Measurements from ENCODE around the gene GBA2. TPM values are rescaled to one million over a fixed set of nuclear protein-coding genes. Genes with fewer than 3 reads are reported as not detected.

Gene GBA2
- polyA plus RNA-seq, 4 donors = 62.5 to 131 (median 101) TPM

- DNase-seq (ENCODE audit: low read depth in 4 of 4, low spot score in 3 of 4) = no peak
Observed at GRCh38 chr9:35767458-35767857, 18.4 kb upstream of the GBA2 start.

DNA sequence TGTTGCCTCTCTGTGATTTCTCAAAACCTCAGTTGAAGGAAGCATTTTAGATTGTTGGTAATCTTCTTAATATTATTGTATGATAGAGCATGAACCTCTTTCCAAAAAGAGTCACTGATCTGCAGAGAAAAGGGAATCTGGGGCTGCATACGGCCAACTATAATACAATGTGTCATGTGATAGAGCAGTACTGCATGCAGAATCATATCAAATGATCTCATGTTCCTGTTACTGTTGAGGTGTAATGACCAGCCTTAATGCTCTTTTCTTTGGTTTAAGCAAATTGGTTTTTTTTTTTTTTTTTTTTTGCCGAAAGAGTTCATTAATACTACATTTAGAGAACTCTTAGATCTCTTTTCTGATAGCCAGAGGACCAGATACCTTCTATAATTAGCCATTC lies 18.0 kb upstream of the GBA2 start:
- no peak for DNase-seq (ENCODE audit: low read depth in 4 of 4, low spot score in 3 of 4)

- no peak for DNase-seq (ENCODE audit: low read depth in 4 of 4, low spot score in 3 of 4)
Observed at GRCh38 chr9:35763803-35764202, 14.8 kb upstream of the GBA2 start.

DNA sequence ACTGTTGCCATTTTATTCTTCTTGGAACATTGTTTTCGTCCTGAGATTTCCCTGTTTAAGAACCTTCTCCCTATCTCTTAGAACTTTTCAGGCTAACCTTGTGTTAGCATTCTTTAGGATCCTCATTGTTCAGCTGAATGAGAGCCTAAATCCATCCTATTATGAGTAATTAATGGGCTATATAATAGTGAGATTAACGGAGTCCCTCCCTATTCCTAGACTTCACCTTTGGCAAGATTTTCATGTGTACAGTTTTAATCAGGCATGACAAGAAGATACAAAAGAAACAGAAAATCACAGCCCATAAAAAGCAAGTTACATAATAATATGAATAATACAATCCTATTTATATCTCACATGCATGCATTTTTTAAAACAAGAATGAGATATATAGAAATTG lies 14.2 kb upstream of the GBA2 start:
- no peak for DNase-seq (ENCODE audit: low read depth in 4 of 4, low spot score in 3 of 4)

DNA sequence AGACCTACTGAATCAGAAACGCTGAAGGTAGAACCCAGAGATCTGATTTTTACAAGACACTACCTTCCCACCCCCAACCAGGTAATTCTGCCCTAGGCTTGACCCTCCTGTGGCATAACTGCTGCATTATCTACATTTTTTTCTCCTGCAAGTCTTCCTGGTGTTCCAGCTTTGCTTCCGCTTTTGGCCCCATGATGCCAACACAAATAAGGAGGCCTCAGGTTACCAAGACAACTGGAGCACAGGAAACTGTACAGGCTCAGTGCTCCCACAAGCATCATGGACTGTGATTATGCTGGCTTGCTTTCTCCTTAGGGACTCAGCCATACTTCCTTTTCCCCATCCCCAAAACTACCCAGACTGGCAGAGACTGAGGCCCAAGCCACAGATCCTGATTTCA lies 11.6 kb upstream of the GBA2 start:
- DNase-seq (ENCODE audit: low read depth in 4 of 4, low spot score in 3 of 4) = no peak

GRCh38 chr9:35759795-35760194 lies 10.8 kb upstream of the GBA2 start:
- no peak for DNase-seq (ENCODE audit: low read depth in 4 of 4, low spot score in 3 of 4)

DNA sequence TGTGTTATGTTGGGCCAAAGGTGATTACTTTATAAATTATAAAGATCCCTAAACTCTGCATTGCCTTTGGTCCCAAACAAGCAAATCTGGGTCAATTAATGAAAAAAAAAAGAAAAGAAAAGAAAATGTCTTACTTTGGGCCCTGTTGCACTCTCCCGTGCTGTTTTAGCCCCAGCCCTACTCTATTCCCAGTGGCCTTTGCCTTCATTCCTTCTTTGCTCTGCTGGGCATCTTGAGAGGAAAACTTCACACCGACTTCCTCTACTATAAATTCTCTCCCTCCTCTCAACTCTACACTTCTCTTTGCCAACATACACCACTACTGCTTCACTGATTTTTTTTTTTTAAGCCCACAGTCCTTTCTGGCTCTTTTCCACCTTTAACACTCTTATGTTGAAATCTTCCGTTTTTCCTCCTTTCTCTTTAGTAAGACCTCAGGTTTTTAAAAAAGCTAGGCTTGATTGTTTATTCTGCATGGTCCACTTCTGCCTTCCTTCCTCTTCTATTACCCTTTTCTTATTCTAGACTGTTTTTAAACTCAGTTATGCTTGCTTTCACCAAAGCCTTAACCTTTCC lies 9.5 kb upstream of the GBA2 start:
- DNase-seq (ENCODE audit: low read depth in 4 of 4, low spot score in 3 of 4) = no peak

GRCh38 chr9:35757892-35758275 lies 8.9 kb upstream of the GBA2 start:
- no peak for DNase-seq (ENCODE audit: low read depth in 4 of 4, low spot score in 3 of 4)

DNA sequence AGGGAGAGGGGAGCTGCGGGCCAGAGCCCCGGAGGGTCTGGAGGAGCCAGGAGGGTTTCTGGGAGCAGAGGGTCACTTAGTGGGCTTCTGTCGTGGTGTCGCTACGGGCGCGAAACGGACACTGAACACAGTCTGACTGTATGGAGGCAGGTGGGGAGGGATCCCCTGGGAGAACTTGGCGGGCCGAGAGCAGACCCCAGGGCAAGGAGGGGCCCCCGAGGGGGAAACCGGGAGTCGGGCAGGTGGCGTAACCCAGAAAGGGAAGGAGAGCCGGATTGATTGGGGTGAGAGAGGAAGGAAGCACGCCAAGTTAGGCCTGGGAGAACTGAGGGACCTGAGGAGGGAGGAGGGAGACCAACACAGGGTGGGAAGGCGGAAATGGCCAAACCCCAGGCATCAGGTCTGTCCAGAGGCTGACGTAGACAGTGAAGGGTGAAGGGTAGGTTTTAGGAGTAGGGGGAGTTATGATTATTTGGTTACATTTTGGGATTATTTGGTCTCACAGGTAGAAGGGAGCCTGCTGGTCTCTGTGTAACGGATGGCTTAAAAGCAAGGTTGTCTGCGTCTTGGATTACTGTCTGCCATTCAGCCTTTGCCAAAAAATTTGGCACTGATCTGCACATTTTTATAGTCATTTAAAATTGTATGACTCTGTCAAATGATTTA lies 8.3 kb upstream of the GBA2 start:
- no peak for DNase-seq (ENCODE audit: low read depth in 4 of 4, low spot score in 3 of 4)

DNA sequence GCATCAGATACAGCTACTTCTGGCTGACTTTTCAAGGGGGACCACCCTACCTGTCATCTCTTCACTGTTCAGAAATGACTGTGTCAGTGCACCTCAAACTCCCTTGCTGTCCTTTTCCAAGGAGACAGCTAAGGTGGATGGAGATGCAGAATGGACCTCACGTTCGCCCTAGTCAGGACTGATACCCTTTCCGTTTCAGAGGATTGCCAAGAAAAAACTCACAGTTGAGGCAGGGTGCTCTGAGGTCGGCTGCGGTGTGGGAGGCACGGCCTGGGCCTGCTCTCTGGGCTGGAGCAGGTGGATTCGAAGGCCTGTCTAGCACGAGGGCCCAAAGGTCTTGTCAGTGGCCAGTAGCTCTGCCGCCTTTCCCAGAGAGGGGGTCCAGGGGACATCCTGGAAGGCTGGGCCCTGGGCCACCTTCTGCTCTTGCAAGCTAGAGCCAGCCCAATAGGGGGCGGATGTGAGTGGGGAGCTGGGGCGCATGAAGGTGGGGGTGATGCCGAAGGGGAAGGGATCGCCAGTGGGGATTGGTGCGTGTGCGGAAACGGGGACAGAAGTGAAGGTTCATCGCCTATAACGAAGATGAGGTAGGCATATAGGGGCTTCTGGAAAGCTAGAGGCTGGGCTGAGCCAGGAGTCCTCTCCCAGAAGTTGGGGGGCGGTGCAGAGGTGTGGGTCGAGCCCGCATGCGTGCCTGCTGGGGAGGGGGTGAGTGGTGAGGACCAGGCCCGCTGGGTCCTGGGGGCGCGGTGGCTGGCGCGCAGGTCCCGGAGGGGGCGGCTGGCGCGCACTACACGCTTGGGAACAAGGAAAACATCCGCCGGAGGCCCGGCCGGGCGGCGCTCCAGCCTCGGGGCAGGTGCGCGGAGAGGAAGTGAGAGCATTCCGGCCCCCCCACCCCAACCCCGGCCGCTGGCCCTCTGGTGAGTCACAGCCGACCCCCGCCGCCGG lies 7.5 kb upstream of the GBA2 start:
- peak in 1 of 4 donors; percentile 51 for DNase-seq (ENCODE audit: low read depth in 4 of 4, low spot score in 3 of 4)

DNA sequence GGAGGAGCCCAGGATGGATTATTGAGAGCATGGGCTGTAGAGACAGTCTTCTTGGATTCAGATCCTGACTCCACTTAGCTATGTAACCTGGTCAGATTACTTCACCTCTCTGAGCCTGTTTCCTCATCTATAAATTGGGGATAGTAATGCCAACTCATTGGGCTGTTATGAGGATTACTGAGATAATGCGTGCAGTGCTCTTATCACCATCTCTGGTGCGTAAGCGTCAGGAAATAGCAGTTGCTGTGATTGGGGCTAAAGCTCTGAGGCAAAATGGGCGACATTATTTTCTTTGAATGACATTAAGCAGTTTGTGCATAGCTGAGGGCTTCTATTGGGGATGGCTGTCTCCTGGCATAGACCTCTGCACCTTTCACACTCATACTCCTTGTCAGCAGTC lies 6.0 kb upstream of the GBA2 start:
- DNase-seq (ENCODE audit: low read depth in 4 of 4, low spot score in 3 of 4) = no peak

DNA sequence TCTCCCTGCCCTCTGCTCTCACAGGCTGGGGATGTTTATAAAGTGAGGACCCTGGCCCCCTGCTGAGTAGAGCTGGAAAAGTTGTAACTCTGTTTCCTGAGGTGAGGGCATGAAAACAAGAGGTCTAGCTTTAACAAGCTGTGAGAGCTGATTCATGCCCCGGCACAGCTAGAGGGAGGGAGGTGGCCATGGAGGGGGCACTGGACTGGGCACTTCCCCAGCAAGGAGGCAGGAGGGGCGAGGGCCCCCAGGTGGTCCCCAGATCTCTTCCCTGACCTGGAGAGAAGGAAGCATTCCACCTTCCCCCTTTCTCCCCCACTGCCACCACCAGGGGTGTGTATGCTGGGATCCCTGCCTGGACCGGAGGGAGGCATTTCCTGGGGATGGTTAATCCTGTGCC lies 5.2 kb upstream of the GBA2 start, which contains the start of gene MSMP:
Gene MSMP (minus strand): TSS at position 13 of the 400 bp plus-strand sequence. CDS start 147 bp downstream, outside the sequence.
- DNase-seq (ENCODE audit: low read depth in 4 of 4, low spot score in 3 of 4) = no peak

DNA sequence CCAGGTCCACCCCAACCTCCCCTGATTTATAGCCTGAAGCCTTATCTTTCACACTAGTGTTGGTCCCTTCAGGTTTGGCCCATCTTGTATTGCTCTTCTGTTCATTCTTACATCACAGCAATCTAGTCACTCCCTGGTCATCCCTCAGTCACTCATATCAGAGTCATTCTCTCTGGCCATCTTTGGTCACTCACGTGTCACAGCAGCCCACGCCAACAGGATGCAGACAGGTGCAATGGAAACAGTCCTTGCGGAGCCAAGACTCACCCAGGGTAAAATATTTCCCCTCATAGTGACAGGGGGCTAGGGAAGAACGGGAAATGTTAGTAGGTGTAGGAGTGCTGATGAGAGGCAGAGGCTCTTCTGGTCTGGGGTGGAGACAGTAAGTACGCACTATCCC lies 4.4 kb upstream of the GBA2 start:
- DNase-seq (ENCODE audit: low read depth in 4 of 4, low spot score in 3 of 4) = no peak

DNA sequence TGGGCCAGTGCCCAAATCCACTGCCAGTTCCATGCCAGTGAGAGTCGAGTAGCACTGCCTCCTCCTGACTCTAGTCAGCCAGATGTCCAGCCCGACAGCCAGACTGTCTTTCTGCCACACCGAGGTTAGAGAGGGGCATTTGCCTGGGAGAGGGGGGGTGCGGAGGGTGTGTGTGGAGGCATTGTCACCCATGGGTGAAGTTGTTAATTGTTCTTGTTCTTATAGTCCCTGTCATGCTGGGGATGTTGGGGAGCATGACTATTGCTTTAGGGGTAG lies 1.2 kb upstream of the GBA2 start:
- no peak for DNase-seq (ENCODE audit: low read depth in 4 of 4, low spot score in 3 of 4)

DNA sequence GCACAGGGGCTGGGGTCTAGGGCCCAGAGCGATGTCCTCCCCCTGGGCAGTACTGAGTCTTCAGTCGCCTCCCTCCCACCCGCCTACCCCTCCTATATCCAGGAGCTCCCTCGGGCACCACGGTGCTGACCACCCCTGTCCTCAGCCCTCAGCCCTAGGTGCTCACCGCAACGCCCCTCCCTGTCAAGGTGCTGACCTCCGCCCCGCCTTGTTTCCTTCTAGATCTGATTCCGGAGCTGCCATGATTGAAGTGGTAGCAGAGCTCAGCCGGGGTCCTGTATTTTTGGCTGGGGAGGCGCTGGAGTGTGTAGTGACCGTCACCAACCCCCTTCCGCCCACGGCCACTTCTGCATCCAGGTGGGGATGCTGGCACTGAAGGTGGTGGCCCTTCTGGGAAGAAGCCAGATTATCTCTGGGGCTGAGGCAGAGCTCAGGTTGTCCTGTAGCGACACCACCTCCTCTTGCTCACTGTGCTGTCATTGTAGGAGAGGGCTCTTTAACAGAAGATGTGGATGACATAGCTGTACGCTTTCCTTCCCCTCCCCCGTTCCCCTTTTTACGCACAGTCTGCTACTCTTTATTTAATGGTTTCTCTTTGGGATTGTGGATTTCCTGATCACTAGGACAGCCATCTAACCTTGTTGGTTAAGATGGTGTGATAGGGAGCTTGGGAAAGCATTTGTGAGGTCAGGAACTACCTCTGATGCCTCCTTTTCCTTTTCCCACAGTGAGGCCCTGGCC lies 657 bp upstream of the GBA2 start:
- DNase-seq (ENCODE audit: low read depth in 4 of 4, low spot score in 3 of 4) = no peak

GRCh38 chr9:35748242-35748857 lies 678 bp downstream of the GBA2 start:
- no peak for DNase-seq (ENCODE audit: low read depth in 4 of 4, low spot score in 3 of 4)

DNA sequence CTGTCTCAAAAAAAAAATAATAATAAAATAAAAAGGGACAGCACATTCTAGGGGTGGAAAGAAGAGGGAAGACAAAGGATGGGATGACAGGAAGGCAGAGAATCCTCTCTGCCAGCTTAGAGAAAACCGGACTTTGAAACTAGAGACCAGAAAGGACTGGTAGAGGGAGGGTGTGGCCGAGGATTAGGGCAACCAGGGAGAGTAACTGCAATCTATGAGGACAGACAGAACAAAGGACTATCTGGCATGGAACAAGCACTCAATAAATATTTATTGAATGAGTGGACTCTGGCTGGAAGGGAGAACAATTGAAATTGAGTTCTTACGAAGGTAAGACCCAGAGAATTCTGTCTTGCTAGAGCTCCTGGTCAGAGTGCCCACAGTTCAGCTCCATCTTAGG lies 2.4 kb downstream of the GBA2 start:
- DNase-seq (ENCODE audit: low read depth in 4 of 4, low spot score in 3 of 4) = no peak

DNA sequence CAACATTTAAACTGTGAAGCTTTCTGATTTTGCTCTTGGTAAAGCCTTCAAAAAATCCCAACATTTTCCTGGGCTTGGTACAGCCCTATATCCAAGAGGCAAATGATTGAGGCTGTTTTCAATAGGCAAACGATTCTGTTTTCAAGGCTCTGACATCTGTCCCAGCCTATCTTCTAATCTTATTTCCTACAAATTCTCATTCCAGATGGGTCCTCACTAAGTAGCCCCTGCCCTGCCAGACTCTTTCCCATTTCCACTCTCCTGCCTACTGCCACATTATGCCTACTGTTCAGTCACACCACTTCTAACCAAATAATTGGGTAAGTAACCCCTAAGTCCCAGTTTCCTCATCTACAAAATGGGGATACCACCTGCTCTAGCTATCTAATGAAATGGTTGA lies 3.5 kb downstream of the GBA2 start:
- DNase-seq (ENCODE audit: low read depth in 4 of 4, low spot score in 3 of 4) = no peak

- no peak for DNase-seq (ENCODE audit: low read depth in 4 of 4, low spot score in 3 of 4)
Observed at GRCh38 chr9:35743880-35744518, 5.0 kb downstream of the GBA2 start.

- no peak for DNase-seq (ENCODE audit: low read depth in 4 of 4, low spot score in 3 of 4)
Observed at GRCh38 chr9:35743452-35743851, 5.6 kb downstream of the GBA2 start.

All from left renal pelvis (tissue), 4 donors.